ENCODE results near the gene GABBR2.

- TF ChIP-seq CTCF (conservative IDR thresholded peaks at IDR 0.05 in 1 of 2, IDR thresholded peaks at IDR 0.05 in 1 of 2; ENCODE audit: extremely low read depth in 1 of 2, insufficient read depth in 1 of 2, low read depth in 1 of 2, low read length in 2 of 2), result no peak
- TF ChIP-seq EZH2 (IDR thresholded peaks at IDR 0.05; ENCODE audit: borderline replicate concordance, low read length), result no peak
These were observed 293.0 kb downstream of the GABBR2 start for GRCh38 chr9:98415782-98416181.

Measured in mammary epithelial cell (primary cell).